Stimulated activated CD4-positive, alpha-beta T cell treated with anti-CD3 and anti-CD28 coated beads, Interleukin-12 subunit alpha, Interleukin-12 subunit beta, amount 100 ng/mL, for 24 hours (primary cell): ENCODE measurements around the gene SNX9.
"Not testable (repeated sequence)": the region's sequence is repeated elsewhere in the genome, so short reads cannot be mapped to it uniquely, and the experiment has no call there.

Experiments
- DNase-seq, 2 experiments: peaks; one replicate each; pipeline ENCODE4 v3.0.0-alpha.2; 2020; ENCODE audit warnings: low read depth in 2 of 2

SNX9 gene

GRCh38 chr6:157823001-157823527 lies at the start of gene SNX9:
SNX9 (plus strand) TSS chr6:157823246; CDS start chr6:157823435, 189 bp downstream.
- peak; percentile 37 to 49 for DNase-seq

- DNase-seq: no peak
Observed at GRCh38 chr6:157773248-157773773, 49.7 kb upstream of the SNX9 start.

DNA sequence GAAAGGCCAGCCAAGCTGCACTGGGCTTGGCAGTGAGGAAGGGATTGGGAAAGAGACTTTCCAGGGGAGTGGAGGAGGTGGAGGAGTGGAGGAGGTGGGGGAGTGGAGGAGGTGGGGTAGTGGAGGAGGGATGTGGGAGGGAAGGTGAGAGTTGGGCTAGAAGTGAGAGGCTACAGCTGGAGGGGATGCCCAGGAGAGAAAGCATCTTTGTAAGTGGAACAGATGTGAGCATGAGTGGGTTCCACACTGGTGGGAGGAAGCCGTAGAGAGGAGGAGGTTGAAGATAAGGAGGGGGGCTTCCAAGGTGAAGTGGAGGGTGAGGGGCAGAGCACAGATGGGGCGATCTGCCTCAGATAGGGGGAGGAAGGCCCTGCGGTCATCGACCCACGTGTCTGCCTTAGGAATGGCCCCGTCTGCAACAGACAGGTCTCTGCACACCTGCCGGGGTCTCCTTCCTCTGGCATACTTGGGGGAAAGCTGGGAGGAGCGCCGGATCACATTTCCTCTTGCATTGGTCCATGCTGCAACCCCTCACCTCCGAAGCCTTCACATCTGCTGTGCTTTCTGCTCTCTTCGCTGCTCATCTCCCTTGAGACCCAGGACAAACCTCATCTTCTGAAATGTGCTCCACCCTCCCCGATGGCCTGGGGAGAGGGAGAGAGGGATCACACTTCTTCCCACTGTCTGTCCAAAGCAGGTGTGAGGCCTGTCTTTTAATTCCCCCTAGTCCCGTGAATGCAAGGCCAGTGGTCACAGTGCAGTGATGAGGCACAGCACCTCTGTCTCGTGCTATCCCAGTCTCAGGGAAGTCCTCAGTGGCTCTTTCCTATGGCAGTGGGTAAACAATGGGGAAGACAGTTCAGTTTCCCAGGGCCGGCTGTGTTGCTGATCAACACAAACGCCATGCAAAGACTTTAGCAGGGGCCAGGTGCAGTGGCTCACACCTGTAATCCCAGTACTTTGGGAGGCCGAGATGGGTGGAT lies 48.6 kb upstream of the SNX9 start:
- no peak for DNase-seq

DNA sequence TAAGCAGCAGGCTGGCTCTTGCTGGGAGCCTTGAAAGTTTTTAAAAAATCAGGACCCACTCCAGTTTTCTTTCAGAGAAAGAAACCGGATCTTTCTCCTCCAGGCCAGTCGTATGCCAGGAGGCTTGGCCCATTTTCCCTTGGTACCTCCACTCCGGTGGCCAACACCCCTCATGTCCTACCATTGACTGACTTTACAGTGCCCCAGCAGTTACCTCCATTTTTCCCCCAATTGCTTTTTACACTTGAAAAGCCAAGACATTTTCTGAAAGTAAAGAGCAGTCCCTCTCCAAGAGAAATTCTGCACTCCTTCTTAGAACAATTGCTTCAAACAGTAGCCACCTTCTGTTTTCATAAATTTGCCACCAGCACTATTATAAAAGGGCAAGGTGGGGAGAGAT lies 47.7 kb upstream of the SNX9 start:
- DNase-seq: no peak

GRCh38 chr6:157777344-157777743 lies 45.7 kb upstream of the SNX9 start:
- no peak for DNase-seq

DNA sequence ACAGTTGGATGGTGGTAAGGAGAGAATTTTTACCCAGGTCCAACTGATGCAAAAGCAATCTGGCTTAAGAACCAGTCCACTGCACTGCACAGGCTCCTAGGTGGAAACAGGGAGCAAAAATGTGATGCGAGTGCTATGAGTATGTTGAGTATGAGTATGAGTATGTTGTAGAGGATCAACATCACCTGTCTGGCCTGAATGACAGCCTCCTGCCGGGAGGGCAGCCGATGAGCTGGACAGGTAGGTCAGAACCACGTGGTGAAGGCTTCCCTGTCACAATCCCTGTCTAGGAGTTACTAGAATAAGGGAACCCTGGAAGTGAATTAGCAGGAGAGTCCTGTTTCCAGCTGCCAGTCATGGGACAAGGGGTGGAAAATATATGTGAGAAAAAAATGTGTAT lies 44.3 kb upstream of the SNX9 start:
- no peak for DNase-seq

GRCh38 chr6:157779705-157780604 lies 43.1 kb upstream of the SNX9 start:
- no peak for DNase-seq

DNA sequence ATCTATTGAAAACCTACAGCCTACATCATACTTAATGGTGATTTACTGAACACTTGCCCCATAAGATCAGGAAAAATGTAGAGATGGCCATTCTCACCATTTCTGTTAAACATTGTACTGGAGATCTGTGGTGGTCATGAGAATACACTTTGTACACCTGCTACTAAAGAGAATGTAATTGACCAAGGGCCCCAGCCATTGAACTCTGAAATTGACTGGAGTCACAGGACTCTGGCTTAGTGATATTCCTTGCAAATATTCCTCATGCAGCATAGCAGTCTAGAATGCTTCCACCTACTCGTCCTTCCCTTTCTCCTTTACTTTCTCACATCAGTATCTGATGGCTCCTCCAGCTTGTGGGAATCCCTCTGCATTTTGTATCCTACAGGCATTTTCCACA lies 37.4 kb upstream of the SNX9 start:
- no peak for DNase-seq

GRCh38 chr6:157786221-157786620 lies 36.8 kb upstream of the SNX9 start:
- DNase-seq: no peak

DNA sequence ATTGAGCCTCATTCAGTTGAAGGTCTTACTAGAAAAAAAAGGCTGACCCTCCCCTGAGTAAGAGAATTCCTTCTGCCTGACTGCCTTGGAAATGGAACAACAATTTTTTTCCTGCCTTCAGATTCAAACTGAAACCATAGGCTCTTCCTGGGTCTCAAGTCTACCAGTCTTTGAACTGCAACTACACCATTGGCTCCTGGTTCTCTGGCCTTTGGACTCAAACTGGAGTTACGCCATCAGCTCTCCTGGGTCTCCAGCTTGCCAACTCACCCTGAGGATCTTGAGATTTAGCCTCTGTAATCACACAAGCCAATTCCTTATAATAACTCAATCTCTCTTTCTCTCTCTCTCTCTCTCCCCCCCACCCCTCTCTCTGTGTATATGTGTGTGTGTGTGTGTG lies 36.0 kb upstream of the SNX9 start:
- no peak for DNase-seq

DNA sequence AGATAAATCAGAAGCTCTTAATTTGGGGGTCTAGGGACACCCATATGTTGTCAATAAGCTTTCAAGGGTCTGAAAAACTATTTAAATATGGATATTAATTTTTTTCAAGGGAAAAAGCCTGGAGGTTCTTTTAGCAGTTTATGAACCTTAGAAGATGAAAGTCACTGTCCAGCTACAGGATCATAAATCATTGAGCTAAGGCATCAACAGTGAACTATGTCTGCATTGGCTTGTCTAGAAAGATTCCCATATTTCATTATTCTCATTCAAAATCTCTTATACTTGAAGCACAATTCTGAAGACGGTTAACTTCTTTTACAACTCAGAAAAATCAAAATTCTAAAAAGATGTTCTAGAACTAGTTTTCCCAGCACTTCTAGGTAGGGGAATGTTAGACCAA lies 34.9 kb upstream of the SNX9 start:
- DNase-seq: no peak

- DNase-seq: no peak
Observed at GRCh38 chr6:157789297-157789696, 33.7 kb upstream of the SNX9 start.

- DNase-seq: no peak
Observed at GRCh38 chr6:157789861-157790260, 33.2 kb upstream of the SNX9 start.

DNA sequence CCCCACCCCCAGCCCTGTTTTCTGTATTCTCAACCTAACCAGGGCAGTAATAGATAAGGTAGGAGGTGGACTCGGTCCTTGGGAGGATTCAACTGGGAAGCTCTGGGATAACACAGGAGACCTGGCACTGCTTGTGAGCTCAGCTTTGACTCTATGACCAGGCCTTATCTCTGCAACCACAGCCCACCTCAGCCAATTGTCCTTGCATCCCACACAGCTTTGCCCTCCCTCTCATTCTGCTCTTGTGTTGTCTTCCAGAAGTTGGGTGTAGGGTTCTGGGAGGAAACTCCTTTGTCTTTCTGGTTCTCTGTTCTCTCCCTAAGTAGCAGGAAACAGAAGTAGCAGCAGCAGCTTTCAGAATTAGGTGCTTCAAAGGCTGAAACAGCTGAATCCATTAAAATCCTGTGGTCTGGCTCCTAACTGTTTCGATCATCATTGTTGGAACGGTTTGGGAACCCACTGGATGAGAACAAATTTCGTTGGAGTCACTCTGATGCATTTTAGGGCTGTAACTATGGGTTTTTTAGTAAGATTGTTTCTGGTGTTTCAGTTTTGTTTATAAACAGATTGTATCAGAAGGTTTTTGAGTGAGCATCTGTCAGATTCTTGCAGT lies 32.4 kb upstream of the SNX9 start:
- DNase-seq: no peak

GRCh38 chr6:157791450-157791849 lies 31.6 kb upstream of the SNX9 start:
- no peak for DNase-seq

DNA sequence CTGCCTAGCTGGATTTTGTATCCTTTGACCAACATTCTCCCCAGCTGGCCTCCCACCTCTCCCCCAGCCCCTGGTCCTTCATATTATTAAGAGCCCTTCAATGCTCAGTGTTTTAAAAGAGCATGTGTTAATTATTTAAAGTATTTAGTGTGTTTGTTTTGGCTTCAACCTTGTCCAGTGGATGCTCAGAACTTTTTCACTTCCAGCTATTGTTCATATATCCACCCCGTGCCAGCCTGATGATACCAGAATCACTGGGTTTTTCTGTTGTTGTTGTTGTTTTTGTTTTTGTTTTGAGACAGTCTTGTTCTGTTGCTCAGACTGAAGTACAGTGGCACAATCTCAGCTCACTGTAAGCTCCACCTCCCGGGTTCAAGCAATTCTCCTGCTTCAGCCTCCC lies 30.4 kb upstream of the SNX9 start:
- DNase-seq: no peak

- DNase-seq: not testable (repeated sequence)
Observed at GRCh38 chr6:157794012-157794411, 29.0 kb upstream of the SNX9 start.

- DNase-seq: no peak
Observed at GRCh38 chr6:157795841-157796240, 27.2 kb upstream of the SNX9 start.

DNA sequence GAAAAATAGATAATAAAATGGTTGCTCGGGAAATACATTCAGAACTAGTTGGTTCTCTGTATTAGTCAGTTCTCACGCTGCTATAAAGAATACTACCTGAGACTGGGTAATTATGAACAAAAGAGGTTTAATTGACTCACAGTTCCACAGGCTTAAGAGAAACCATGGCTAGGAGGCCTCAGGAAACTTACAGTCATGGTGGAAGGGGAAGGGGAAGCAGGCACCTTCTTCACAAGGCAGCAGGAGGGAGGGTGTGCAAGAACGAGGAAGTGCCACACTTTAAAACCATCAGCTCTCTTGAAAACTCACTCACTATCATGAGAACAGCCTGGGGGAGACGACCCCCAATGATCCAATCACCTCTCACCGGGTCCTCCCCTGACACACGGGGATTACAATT lies 24.2 kb upstream of the SNX9 start:
- no peak for DNase-seq

DNA sequence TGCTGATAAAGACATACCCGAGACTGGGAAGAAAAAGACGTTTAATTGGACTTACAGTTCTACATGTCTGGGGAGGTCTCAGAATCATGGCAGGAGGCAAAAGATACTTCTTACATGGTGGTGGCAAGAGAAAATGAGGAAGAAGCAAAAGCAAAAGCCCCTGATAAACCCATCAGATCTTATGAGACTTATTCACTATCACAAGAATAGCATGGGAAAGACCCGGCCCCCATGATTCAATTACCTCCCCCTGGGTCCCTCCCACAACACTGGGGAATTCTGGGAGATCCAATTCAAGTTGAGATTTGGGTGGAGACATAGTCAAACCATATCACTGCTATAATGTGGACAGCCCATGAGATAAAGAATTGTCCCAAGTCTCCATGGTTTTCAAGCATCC lies 23.5 kb upstream of the SNX9 start:
- DNase-seq: not testable (repeated sequence)

- DNase-seq: peak in 1 of 2 experiments; percentile 35
Observed at GRCh38 chr6:157800420-157801237, 22.4 kb upstream of the SNX9 start.
